Suprapubic skin (tissue), 4 donors: ENCODE measurements around the gene CNGA1.
"Not testable (repeated sequence)": the region's sequence is repeated elsewhere in the genome, so short reads cannot be mapped to it uniquely, and the experiment has no call there.

Source experiments
- CTCF ChIP-seq, 2 donors: fragments of 200-600 bp in 1 of 2; fragments of 450-650 bp in 1 of 2; sonication (generic) in 1 of 2; IDR thresholded peaks; one replicate each; pipeline ENCODE4 v1.5.1; 2016 to 2019; ENCODE audit warnings: antibody characterized with exemption in 2 of 2, mild to moderate bottlenecking in 1 of 2, moderate library complexity in 1 of 2
- EP300 ChIP-seq: sonication (generic); formaldehyde crosslinking; IDR thresholded peaks from one replicate; pipeline ENCODE4 v1.6.1; 2017; ENCODE audit warnings: antibody characterized with exemption
- POLR2A ChIP-seq, 2 donors: fragments of 450-650 bp; IDR thresholded peaks; one replicate each; pipeline ENCODE4 v1.6.1; 2017; ENCODE audit warnings: antibody characterized with exemption in 2 of 2, mild to moderate bottlenecking in 2 of 2, moderate library complexity in 2 of 2
- POLR2AphosphoS5 ChIP-seq, 3 donors: sonication (generic); formaldehyde crosslinking; IDR thresholded peaks; one replicate each; pipeline ENCODE4 v1.6.1; 2017; ENCODE audit warnings: antibody characterized with exemption in 3 of 3

- TF ChIP-seq CTCF (IDR thresholded peaks at IDR 0.05); POLR2A (IDR thresholded peaks at IDR 0.05); POLR2AphosphoS5 (IDR thresholded peaks at IDR 0.05); EP300: not testable (repeated sequence)
These were observed 24.0 kb downstream of the CNGA1 start for GRCh38 chr4:47992475-47992874.
